ENCODE data around the gene SPZ1.

- TF ChIP-seq POLR2A (IDR thresholded peaks at IDR 0.05; ENCODE audit: borderline replicate concordance, extremely low read depth, insufficient read depth, insufficient read length) (no peak), POLR2AphosphoS5 (IDR thresholded peaks at IDR 0.05; ENCODE audit: low read depth, low read length) (no peak), EZH2phosphoT487 (IDR thresholded peaks at IDR 0.05; ENCODE audit: borderline replicate concordance) (no peak)
These were observed 23.7 kb upstream of the SPZ1 start for GRCh38 chr5:80296121-80296520.

All from HCT116 (cell line).